ENCODE results near the gene COL19A1. TPM values are rescaled to one million over a fixed set of nuclear protein-coding genes. Genes with fewer than 3 reads are reported as not detected.

Gene COL19A1
- total RNA-seq, 3 donors from 2014 or later: 0.15 to 0.66 TPM; not detected in 1

DNA sequence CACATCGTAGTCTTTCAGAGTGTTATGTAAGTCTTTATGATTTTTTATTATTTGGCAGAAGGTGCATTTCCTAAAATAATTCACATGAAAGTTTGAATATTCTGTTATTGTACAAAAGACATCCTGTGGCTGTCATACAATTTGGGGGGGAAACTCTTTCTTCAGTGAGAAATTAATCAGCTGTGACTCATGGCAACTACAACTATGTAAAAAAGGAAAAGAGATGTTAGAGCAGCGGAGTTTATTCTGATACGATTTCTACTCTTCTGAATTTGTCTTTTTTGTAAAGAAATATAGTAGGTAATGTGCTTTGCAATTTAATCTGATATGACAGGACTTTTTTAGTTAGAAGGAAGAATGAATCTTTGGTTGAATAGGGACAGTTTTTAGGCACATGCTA, 14.2 kb downstream of the COL19A1 start:
- H3K27ac ChIP-seq: no peak overlapping the region
- intact Hi-C loops (cut with DNase I; ENCODE audit: low total_unique reads): no loop called here
- H3K4me3 ChIP-seq: no peak overlapping the region
- no peaks in the 10 kb centered on the region for H3K4me1 ChIP-seq
- TF ChIP-seq, protein P1, sequence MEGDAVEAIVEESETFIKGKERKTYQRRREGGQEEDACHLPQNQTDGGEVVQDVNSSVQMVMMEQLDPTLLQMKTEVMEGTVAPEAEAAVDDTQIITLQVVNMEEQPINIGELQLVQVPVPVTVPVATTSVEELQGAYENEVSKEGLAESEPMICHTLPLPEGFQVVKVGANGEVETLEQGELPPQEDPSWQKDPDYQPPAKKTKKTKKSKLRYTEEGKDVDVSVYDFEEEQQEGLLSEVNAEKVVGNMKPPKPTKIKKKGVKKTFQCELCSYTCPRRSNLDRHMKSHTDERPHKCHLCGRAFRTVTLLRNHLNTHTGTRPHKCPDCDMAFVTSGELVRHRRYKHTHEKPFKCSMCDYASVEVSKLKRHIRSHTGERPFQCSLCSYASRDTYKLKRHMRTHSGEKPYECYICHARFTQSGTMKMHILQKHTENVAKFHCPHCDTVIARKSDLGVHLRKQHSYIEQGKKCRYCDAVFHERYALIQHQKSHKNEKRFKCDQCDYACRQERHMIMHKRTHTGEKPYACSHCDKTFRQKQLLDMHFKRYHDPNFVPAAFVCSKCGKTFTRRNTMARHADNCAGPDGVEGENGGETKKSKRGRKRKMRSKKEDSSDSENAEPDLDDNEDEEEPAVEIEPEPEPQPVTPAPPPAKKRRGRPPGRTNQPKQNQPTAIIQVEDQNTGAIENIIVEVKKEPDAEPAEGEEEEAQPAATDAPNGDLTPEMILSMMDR (IDR thresholded peaks at IDR 0.05): no peak
- TF ChIP-seq POLR2A (IDR thresholded peaks at IDR 0.05) (no peak), POLR2AphosphoS5 (IDR thresholded peaks at IDR 0.05) (no peak)
- no peaks in the 10 kb centered on the region for H3K9me3 ChIP-seq
- no peaks in the 10 kb centered on the region for H3K36me3 ChIP-seq
- no peak for DNase-seq (ENCODE audit: low spot score in 2 of 2)
- H3K27me3 ChIP-seq: no peaks in the 10 kb centered on the region

DNA sequence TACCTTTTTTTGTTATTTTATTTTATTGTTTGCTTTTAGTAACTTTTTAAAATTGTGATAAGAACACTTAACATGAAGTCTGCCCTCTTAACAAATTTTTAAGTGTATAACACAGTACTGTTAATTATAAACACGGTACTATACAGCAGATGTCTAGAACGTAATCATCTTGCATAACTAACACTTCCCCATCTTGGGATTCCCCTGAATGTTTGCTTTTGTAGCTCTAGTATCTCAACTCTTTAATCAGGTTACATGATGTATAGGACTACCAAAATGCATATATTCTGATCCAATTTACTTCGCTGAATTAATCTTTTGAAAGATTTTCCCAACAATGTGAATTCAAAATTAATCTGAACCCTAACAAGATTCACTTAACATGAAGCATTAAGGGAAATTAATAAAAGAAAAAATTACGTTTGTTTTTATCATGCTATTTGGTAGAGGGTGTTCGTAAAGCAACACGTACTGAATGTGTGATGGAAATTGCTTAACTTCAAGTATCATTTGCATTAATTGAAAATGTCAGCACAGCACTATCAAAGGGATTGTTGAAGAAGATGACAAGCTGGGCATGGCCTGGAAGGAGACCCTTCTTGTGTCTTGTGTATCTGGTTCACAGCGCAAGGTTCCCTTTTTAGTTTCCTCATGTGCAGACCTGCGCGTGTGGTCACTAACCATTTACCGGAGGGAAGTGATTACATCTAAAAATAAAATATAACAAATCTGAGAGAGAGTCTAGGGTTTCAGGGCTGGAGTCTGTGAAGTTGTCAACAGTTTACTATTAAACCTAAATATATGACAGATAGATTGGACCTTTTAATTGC, 15.2 kb downstream of the COL19A1 start:
- H3K36me3 ChIP-seq: no peaks in the 10 kb centered on the region
- TF ChIP-seq POLR2A (IDR thresholded peaks at IDR 0.05) (no peak), POLR2AphosphoS5 (IDR thresholded peaks at IDR 0.05) (no peak)
- TF ChIP-seq, protein P1 (IDR thresholded peaks at IDR 0.05): no peak

DNA sequence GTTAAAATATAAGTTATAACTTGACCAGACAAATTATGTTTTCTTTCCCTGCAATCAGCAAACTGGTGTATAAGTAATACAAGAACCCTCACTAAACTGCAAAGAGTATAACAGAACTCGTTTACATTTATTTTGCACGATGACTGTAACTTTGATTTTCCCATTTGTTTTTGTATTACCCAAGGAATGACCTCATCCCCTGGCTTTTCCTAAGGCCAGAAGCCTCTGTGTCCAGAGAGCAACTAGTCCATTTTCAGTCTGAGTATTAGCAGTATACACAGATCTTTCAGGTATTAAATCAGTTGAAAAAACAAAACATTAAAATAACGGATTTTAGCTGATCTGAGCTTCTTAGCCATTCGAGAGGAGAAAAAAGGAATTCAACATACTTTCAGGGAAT, 17.2 kb downstream of the COL19A1 start:
- TF ChIP-seq, protein P1 (IDR thresholded peaks at IDR 0.05): no peak
- TF ChIP-seq POLR2AphosphoS5 (IDR thresholded peaks at IDR 0.05): no peak
- TF ChIP-seq POLR2A (IDR thresholded peaks at IDR 0.05): no peak
- Histone ChIP-seq H3K27ac (no peak overlapping the region), H3K36me3 (no peaks in the 10 kb centered on the region), H3K9me3 (no peaks in the 10 kb centered on the region), H3K4me3 (no peak overlapping the region), H3K27me3 (no peaks in the 10 kb centered on the region), H3K4me1 (no peaks in the 10 kb centered on the region)
- intact Hi-C loops (cut with DNase I; ENCODE audit: low total_unique reads): no loop called here
- no peak for DNase-seq (ENCODE audit: low spot score in 2 of 2)

More for the DNA sequence above, 15.2 kb downstream of the COL19A1 start:
- H3K4me1 ChIP-seq: no peaks in the 10 kb centered on the region
- DNase-seq (ENCODE audit: low spot score in 2 of 2): no peak
- no peak overlapping the region for H3K4me3 ChIP-seq
- H3K27me3 ChIP-seq: no peaks in the 10 kb centered on the region
- no peak overlapping the region for H3K27ac ChIP-seq
- intact Hi-C loops (cut with DNase I; ENCODE audit: low total_unique reads): no loop called here
- H3K9me3 ChIP-seq: no peaks in the 10 kb centered on the region

DNA sequence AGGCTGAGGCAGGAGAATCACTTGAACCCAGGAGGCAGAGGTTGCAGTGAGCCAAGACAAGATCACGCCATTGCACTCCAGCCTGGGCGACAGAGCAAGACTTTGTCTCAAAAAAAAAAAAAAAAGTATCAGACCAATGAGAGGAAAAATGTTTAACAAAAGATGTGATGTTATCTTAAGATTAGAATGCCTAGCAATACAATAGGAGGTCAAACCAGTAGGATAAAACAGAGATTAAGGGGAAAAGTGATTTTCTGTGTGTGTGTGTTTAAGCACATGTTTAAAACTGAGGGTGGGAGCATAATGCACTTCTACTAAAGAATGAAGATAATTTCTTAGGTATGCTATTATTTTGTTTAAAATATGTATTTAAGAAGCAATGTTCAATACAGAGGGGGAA, 17.9 kb downstream of the COL19A1 start:
- Histone ChIP-seq H3K4me3 (no peak overlapping the region), H3K4me1 (no peaks in the 10 kb centered on the region), H3K27me3 (no peaks in the 10 kb centered on the region), H3K9me3 (no peaks in the 10 kb centered on the region), H3K27ac (no peak overlapping the region), H3K36me3 (no peaks in the 10 kb centered on the region)
- intact Hi-C loops (cut with DNase I; ENCODE audit: low total_unique reads): no loop called here
- no peak for DNase-seq (ENCODE audit: low spot score in 2 of 2)
- TF ChIP-seq POLR2A (IDR thresholded peaks at IDR 0.05) (no peak), POLR2AphosphoS5 (IDR thresholded peaks at IDR 0.05) (no peak)
- TF ChIP-seq, protein P1 (IDR thresholded peaks at IDR 0.05): no peak

DNA sequence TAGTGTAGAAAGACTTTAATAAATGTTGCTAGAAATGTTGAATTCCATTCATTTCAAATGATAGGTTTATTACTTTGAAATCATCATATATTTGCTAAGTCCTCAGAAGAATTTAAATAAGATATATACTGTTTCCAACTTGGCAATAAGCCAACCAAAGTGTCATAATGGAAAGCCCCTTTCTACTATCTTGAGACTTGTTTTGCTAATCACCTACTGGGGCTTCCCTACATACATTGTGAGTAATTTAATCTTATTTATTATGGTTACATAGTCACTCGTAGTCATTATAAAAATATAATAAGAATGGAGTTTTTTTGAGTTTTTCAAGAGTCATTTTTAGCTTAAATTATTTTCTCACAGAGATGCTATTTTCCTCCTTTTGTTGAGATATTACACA, 20.7 kb downstream of the COL19A1 start:
- no peak overlapping the region for H3K27ac ChIP-seq
- no peaks in the 10 kb centered on the region for H3K36me3 ChIP-seq
- H3K9me3 ChIP-seq: no peaks in the 10 kb centered on the region
- no peak for DNase-seq (ENCODE audit: low spot score in 2 of 2)
- no peak overlapping the region for H3K4me3 ChIP-seq
- no peaks in the 10 kb centered on the region for H3K4me1 ChIP-seq
- TF ChIP-seq, protein P1 (IDR thresholded peaks at IDR 0.05): no peak
- TF ChIP-seq POLR2A (IDR thresholded peaks at IDR 0.05) (no peak), POLR2AphosphoS5 (IDR thresholded peaks at IDR 0.05) (no peak)
- no peaks in the 10 kb centered on the region for H3K27me3 ChIP-seq
- intact Hi-C loops (cut with DNase I; ENCODE audit: low total_unique reads): no loop called here

Data from breast epithelium (tissue), 4 donors.